Lower leg skin (tissue), 4 donors: Measurements from ENCODE around the gene MTHFD1L. TPM values are rescaled to one million over a fixed set of nuclear protein-coding genes. Genes with fewer than 3 reads are reported as not detected.

Experiments used
- DNase-seq, 2 donors: peaks; one replicate each; pipeline ENCODE4 v3.0.0-alpha.2; 2019; ENCODE audit warnings: low spot score in 2 of 2
- H3K4me3 ChIP-seq: fragments of 200-600 bp; sonication (generic); 2 replicates; pipeline ENCODE4 v1.5.1; 2017; ENCODE audit warnings: mild to moderate bottlenecking, low read depth; ENCODE audit not compliant: poor library complexity, severe bottlenecking
- POLR2A ChIP-seq, 2 donors: fragments of 450-650 bp; IDR thresholded peaks; one replicate each; pipeline ENCODE4 v1.6.1; 2016 to 2017; ENCODE audit warnings: antibody characterized with exemption in 2 of 2, mild to moderate bottlenecking in 1 of 2, moderate library complexity in 1 of 2
- WGBS, 2 donors: methylation state at CpG; one replicate each; pipeline ENCODE4 v1.1.5; 2018; 5-methylcytosine and 5-hydroxymethylcytosine counted together
- intact Hi-C: fragments of 100-400 bp; cut with DNase I; formaldehyde crosslinking; loops from one replicate; pipeline ENCODE4 v1.15.0; 2023; ENCODE audit warnings: low total_unique reads
- total RNA-seq, 4 donors: library from RNA; depleted of rRNA; stranded (reverse); fragments of >200 nt; gene quantifications; one replicate each; pipeline ENCODE4 v1.1.0, GENCODE V29; 2016
- TF ChIP-seq, protein P1 (sequence below), 3 donors: fragments of 450-650 bp; IDR thresholded peaks; one replicate each; pipeline ENCODE4 v1.5.1; 2016; ENCODE audit warnings: antibody characterized with exemption in 3 of 3, mild to moderate bottlenecking in 3 of 3, moderate library complexity in 2 of 3

The MTHFD1L gene
- total RNA-seq, 4 donors from 2014 or later: 2.1 to 7.1 (median 4.4) TPM

DNA sequence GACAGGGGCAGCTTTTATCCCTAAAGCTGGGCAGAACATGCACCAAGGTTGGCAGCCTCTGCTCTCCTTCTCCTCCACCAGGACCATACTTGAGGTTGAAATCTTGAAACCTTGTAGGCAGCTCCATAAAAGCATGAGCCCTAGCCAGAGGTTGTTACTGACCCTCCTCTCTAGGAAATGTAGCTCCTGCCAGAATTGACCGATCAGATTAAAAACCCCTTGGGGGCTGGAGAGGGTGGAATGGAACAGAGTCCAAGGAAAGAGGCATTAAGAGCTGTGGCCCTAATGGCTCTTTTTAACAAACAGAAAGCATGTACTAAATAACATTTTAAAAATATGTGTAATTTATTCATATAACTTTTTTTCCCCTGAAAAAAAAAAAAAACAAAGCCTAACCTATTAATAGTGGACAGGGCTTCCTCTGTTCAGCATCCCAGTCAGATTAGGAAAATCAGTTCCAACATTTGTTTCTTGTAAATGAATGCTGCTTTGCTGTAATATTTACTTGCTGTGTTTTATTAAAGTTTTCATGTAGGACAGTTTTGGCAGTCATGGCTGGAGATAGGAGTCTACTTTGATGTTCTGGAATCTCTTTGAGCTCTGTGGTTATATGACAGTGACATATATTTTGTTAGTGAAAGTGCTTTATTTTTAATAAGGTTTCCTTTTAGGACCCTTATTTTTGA is 41.3 kb downstream of the MTHFD1L start:
- 53 to 62% methylated on average over 1 of the region's 1 CpG for WGBS, 2 donors
- intact Hi-C loops: no loop called here
- TF ChIP-seq POLR2A (IDR thresholded peaks at IDR 0.05): no peak
- TF ChIP-seq, protein P1, sequence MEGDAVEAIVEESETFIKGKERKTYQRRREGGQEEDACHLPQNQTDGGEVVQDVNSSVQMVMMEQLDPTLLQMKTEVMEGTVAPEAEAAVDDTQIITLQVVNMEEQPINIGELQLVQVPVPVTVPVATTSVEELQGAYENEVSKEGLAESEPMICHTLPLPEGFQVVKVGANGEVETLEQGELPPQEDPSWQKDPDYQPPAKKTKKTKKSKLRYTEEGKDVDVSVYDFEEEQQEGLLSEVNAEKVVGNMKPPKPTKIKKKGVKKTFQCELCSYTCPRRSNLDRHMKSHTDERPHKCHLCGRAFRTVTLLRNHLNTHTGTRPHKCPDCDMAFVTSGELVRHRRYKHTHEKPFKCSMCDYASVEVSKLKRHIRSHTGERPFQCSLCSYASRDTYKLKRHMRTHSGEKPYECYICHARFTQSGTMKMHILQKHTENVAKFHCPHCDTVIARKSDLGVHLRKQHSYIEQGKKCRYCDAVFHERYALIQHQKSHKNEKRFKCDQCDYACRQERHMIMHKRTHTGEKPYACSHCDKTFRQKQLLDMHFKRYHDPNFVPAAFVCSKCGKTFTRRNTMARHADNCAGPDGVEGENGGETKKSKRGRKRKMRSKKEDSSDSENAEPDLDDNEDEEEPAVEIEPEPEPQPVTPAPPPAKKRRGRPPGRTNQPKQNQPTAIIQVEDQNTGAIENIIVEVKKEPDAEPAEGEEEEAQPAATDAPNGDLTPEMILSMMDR (IDR thresholded peaks at IDR 0.05): no peak
- H3K4me3 ChIP-seq: no peak overlapping the region
- DNase-seq: no peak

DNA sequence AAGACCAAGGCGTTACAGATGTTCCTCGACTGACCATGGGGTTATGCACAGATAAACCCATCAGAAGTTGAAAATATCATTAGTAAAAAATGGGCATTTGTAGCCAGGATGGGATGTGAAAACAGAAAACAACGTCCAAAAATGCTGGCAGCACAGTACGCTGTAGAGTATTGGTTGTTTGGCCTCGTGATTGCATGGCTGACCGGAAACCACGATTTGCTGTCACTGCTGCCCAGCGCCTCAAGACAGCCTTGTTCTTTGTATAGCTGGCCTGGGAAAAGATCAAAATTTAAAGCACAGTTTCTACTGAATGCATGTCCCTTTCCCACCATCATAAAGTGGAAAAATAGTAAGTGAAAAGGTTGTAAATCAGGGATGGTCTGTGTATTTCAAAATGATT is 41.9 kb downstream of the MTHFD1L start:
- intact Hi-C loops: no loop called here
- TF ChIP-seq POLR2A (IDR thresholded peaks at IDR 0.05): no peak
- TF ChIP-seq, protein P1 (IDR thresholded peaks at IDR 0.05): no peak
- H3K4me3 ChIP-seq: no peak overlapping the region
- WGBS, 2 donors: 71 to 79% methylated on average over 8 of the region's 8 CpGs
- no peak for DNase-seq

GRCh38 chr6:150908901-150909300 is 43.4 kb downstream of the MTHFD1L start:
- H3K4me3 ChIP-seq: no peak overlapping the region
- no peak for TF ChIP-seq POLR2A (IDR thresholded peaks at IDR 0.05)
- TF ChIP-seq, protein P1 (IDR thresholded peaks at IDR 0.05): no peak
- no peak for DNase-seq
- 76 to 83% methylated on average over 2 of the region's 2 CpGs for WGBS, 2 donors
- intact Hi-C loops: no loop called here

GRCh38 chr6:150910561-150910960 is 45.1 kb downstream of the MTHFD1L start:
- H3K4me3 ChIP-seq: no peak overlapping the region
- intact Hi-C loops: no loop called here
- TF ChIP-seq, protein P1 (IDR thresholded peaks at IDR 0.05): no peak
- no peak for TF ChIP-seq POLR2A (IDR thresholded peaks at IDR 0.05)
- WGBS, 2 donors: 28 to 67% methylated on average over 2 of the region's 2 CpGs
- no peak for DNase-seq

DNA sequence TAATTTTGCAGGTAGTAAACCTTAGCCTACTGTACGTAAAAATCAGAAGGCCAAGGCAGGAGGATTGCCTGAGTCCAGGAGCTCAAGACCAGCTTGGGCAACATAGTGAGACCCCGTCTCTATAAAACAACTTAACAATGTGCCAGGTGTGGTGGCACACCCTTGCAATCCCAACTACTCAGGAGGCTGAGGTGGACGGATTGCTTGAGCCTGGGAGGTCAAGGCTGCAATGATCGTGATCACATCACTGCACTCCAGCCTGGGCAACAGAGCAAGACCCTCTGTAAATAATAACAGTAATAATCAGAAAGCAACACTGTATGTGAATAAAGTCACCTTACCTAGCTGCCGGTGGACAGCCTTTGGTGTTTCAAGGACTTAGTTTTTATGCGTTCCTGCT is 48.9 kb downstream of the MTHFD1L start:
- DNase-seq: no peak
- intact Hi-C loops: no loop called here
- 94 to 99% methylated on average over 6 of the region's 6 CpGs for WGBS, 2 donors
- TF ChIP-seq POLR2A (IDR thresholded peaks at IDR 0.05): no peak
- TF ChIP-seq, protein P1 (IDR thresholded peaks at IDR 0.05): no peak
- H3K4me3 ChIP-seq: no peak overlapping the region
